Keratinocyte (primary cell): ENCODE measurements around the gene DDIT4L.

Experiments
- CTCF ChIP-seq, 3 experiments: IDR thresholded peaks in 1 of 3; conservative IDR thresholded peaks in 1 of 3; optimal IDR thresholded peaks in 1 of 3; 2 replicates in 2 of 3; 3 replicates in 1 of 3; pipeline versions ENCODE3 to v1.5.1; 2011; ENCODE audit warnings: low read length in 3 of 3, mild to moderate bottlenecking in 3 of 3, moderate library complexity in 2 of 3, control low read depth in 1 of 3, inconsistent platforms in 1 of 3; ENCODE audit not compliant: insufficient read depth in 2 of 3; ENCODE audit errors: extremely low read depth in 1 of 3
- EZH2 ChIP-seq: IDR thresholded peaks from one replicate; pipeline ENCODE4 v1.6.1; 2012; ENCODE audit warnings: inconsistent platforms, mild to moderate bottlenecking, low read length, moderate library complexity

- TF ChIP-seq CTCF (optimal IDR thresholded peaks at IDR 0.05 in 1 of 3, IDR thresholded peaks at IDR 0.05 in 1 of 3, conservative IDR thresholded peaks at IDR 0.05 in 1 of 3; ENCODE audit: extremely low read depth in 1 of 3, insufficient read depth in 2 of 3, low read length in 3 of 3) (no peak), EZH2 (no peak)
Measured at GRCh38 chr4:100177855-100178254, 12.4 kb downstream of the DDIT4L start.
